NCI-H1048 (cell line): ENCODE results near the gene TARDBP.
"Not testable (repeated sequence)": the region's sequence is repeated elsewhere in the genome, so short reads cannot be mapped to it uniquely, and the experiment has no call there.

Experiments used
- DNase-seq: peaks from one replicate; lab custom pipeline; 2025; lab: John Stamatoyannopoulos, UW

TARDBP gene

GRCh38 chr1:10992864-10993263, 19.6 kb upstream of the TARDBP start:
- DNase-seq, result no peak

DNA sequence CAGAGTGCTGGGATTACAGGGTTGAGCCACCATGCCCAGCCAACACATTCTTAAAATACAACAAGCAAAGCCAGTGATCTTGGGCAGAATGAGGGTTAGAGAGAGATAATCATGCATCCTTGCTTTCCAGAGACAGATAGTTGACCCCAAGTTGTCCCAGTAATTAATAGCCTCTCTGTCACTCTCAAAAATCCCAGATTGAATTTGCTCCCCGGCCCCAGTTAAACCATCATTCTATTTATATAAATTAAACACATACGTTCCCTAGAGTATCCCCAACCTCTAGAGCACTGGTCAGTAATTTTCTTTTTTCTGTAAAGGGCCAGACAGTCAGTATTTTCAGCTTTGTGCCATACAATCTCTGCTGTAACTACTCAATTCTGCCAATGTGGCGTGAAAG, 16.4 kb upstream of the TARDBP start:
- no peak for DNase-seq

DNA sequence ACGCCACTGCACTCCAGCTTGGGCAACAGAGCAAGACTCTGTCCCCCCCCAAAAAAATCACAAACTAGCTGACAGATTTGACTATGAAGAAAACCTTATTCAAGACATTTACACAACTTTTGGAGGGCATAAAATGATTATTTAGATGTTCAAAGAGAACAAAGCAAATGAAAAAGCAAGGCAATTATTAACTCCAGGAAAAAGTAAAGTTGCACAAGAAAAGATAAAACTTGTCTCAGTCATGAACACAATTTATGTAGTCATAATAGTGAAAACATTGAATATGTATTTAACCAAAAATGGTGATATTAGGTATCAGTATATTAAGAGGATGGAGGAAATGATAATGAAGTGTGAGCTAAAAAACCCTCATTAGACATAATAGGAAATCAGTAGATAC, 11.9 kb upstream of the TARDBP start:
- no peak for DNase-seq

DNA sequence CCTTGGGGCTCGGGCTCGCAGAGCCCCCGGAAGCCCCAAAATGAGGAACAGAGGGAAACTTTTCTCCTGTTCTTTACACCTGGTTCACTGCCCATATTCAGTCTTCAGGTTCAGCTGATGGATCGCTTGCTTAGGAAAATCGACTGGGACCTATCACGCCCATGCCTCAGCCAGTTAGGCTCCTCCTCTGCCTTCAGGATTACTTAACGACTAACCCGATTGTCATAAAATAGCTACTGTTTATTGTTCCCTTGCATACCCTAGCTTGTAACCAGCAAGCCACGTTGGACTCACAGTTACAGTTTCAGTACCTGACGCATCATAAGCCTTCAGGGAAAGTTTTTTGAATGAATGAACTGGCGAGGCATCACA, 692 bp downstream of the TARDBP start:
- DNase-seq, result no peak

DNA sequence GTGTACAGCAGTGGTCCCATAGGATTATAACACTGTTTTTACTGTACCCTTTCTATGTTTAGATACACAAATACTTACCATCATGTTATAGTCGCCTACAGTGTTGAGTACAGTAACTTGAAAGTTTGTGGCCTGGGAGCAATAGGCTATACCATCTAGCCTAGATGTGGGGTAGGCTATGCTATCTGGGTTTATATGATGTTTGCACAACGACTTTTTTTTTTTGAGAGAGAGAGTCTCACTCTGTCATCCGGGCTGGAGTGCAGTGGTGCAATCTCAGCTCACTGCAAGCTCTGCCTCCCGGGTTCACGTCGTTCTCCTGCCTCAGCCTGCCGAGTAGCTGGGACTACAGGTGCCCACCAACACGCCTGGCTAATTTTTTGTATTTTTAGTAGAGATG, 6.9 kb downstream of the TARDBP start:
- not testable (repeated sequence) for DNase-seq

- no peak for DNase-seq
Observed at GRCh38 chr1:11019971-11020370, 7.5 kb downstream of the TARDBP start.

- DNase-seq, result no peak
Observed at GRCh38 chr1:11023201-11023600, 10.7 kb downstream of the TARDBP start.

GRCh38 chr1:11024154-11024873, 11.9 kb downstream of the TARDBP start:
- DNase-seq, result no peak

GRCh38 chr1:11024874-11025203, 12.4 kb downstream of the TARDBP start:
- DNase-seq, result no peak

DNA sequence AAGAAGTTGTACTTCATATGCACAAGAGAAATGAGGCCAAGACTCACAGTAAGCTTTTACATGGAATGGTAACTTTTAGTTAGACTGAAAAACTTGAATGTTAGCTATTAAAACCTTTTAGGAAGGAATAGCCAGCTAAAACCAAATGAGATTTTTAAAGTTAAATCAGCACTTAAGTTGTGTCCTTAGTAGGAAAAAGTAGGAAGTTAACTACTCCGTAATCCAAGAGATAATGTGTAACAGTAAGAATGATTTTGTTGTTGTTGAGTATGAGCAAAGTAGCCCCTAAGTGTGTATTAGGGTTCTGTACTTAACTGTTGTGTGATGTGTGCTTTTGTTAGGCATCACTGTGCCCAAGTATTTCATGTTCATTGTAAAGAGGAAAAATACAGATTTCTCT, 13.2 kb downstream of the TARDBP start:
- no peak for DNase-seq

DNA sequence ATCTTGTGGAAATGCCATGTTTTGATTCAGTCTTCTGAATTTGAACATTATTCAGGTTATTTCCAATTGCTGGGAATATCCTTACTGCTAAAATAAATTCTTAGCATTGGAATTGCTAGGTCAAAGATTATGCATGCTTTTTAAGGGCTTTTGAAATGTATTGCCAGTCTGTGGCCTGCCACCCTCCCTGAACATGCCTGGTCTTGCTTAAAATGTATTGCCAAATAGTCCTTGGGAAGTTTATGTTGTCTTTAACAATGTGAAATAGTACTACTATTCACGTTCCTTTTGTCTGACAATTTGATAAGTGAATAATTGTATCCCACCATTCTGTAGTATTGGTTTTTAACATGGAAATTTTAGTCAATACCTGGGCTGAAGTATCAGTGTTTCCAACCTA, 13.6 kb downstream of the TARDBP start:
- no peak for DNase-seq

DNA sequence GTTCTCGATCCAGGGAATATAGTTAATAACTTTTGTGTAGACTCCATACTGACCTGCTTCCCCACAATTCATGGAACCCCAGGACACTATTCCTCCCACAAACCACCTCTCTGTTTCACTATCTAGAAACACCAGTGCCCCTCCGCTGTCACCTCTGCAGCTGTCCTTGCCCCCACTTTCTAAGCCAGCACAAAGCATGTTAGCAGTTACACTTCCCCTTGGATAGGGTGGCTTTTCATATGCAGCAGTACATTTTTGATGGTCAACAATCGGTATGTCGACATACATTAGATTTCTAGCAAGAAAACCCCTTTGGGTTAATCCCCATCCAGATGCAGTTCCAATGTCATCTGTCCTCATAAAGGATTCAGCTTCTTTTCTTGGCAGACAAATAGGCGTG, 14.4 kb downstream of the TARDBP start:
- DNase-seq, result no peak

DNA sequence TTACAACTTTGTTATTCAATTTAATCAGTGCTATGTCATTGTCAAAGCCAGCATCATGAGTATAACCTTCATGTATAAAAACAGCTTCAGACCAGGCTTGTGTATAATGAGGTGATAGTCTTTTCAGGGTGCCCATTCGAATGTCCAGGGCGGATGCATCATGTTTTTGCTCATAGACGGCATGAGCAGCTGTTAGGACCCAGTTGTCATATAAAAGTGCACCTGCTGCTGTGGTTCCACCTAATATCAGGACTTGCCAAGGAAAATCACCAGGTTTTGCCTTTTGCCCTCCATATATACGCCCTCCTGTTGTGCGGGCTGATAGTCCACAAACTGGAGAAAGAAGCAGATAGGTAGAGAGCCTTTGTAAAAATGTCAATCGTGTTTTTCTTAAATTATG, 14.9 kb downstream of the TARDBP start:
- DNase-seq, result no peak

GRCh38 chr1:11028018-11028417, 15.6 kb downstream of the TARDBP start:
- no peak for DNase-seq

GRCh38 chr1:11030865-11031264, 18.4 kb downstream of the TARDBP start:
- DNase-seq, result no peak

GRCh38 chr1:11031624-11032262, 19.3 kb downstream of the TARDBP start:
- DNase-seq, result no peak

DNA sequence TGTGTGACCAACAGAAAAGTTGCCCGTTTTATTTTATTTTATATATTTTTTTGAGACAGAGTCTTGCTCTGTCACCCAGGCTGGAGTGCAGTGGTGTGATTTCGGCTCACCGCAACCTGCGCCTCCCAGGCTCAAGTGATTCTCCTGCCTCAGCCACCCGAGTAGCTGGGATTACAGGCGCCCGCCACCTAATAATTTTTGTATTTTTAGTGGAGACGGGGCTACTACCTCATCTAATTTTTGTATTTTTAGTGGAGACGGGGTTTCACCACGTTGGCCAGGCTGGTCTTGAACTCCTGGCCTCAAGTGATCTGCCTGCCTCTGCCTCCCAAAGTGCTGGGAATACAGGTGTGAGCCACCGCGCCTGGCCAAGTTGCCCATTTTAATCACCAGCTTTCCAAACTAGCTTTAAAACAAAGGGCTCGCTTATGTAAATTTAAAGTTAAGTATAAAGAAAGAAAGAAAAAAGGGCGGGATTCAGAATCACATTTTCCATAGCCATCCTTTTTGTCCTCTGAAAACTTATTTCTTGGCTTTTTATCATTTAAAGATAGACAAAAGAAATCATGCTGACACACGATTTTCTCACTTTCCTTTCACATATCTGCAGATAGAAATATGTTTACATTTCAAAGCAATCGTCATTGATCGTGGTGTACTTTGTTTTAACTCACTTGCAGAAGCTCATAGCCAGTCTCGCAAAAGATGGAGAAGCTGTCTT, 24.7 kb downstream of the TARDBP start:
- not testable (repeated sequence) for DNase-seq

GRCh38 chr1:11037740-11038182, 25.3 kb downstream of the TARDBP start:
- DNase-seq, result peak; percentile 4

GRCh38 chr1:11039351-11040104, 27.1 kb downstream of the TARDBP start:
- DNase-seq, result no peak

DNA sequence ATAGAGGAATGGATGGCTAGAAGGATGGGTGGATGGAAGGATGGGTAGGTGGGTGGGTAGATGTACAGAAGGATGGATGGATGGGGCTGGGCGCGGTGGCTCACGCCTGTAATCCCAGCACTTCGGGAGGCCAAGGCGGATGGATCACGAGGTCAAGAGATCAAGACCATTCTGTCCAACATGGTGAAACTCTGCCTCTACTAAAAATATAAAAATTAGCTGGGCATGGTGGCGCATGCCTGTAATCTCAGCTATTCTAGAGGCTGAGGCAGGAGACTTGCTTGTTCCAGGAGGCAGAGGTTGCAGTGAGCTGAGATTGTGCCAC, 27.6 kb downstream of the TARDBP start:
- DNase-seq, result not testable (repeated sequence)

DNA sequence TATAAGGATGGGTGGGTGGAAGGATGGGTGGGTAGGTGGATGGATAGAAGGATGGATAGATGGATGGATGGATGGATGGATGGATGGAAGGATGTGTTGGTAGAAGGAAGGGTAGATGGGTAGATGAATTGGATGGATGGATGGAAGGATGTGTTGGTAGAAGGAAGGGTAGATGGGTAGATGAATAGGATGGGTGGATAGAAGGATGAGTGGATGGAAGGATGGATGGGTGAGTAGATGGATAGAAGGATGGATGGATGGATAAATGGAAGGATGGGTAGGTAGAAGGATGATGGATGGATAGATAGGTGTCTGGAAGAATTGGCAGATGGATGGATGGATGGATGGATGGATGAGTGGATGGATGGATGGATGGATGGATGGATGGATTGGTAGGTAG, 28.6 kb downstream of the TARDBP start:
- DNase-seq, result no peak

DNA sequence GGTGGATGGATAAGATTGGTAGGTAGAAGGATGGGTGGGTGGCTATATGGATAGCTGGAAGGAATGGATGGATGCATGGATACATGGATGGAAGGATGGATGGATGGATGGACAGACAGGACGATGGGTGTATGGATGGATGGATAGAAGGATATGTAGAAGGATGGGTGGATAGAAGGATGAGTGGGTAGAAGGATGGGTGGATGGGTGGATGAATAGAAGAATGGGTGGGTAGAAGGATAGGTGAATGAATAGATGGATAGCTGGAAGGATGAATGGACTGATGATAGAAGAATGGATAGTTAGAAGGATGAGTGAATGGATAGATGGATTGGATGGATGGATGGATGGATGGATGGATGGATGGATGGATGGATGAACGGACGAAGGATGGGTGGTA, 29.6 kb downstream of the TARDBP start:
- no peak for DNase-seq
